NAMALWA (cell line): ENCODE measurements around the gene VAV2.
A peak's percentile ranks its signal among the peaks of the same experiment; 100 is the strongest.

Experiments
- DNase-seq: peaks from one replicate; pipeline ENCODE4 v3.0.0-alpha.2; 2015; ENCODE audit warnings: low spot score

VAV2 gene, protein sequence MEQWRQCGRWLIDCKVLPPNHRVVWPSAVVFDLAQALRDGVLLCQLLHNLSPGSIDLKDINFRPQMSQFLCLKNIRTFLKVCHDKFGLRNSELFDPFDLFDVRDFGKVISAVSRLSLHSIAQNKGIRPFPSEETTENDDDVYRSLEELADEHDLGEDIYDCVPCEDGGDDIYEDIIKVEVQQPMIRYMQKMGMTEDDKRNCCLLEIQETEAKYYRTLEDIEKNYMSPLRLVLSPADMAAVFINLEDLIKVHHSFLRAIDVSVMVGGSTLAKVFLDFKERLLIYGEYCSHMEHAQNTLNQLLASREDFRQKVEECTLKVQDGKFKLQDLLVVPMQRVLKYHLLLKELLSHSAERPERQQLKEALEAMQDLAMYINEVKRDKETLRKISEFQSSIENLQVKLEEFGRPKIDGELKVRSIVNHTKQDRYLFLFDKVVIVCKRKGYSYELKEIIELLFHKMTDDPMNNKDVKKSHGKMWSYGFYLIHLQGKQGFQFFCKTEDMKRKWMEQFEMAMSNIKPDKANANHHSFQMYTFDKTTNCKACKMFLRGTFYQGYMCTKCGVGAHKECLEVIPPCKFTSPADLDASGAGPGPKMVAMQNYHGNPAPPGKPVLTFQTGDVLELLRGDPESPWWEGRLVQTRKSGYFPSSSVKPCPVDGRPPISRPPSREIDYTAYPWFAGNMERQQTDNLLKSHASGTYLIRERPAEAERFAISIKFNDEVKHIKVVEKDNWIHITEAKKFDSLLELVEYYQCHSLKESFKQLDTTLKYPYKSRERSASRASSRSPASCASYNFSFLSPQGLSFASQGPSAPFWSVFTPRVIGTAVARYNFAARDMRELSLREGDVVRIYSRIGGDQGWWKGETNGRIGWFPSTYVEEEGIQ

DNA sequence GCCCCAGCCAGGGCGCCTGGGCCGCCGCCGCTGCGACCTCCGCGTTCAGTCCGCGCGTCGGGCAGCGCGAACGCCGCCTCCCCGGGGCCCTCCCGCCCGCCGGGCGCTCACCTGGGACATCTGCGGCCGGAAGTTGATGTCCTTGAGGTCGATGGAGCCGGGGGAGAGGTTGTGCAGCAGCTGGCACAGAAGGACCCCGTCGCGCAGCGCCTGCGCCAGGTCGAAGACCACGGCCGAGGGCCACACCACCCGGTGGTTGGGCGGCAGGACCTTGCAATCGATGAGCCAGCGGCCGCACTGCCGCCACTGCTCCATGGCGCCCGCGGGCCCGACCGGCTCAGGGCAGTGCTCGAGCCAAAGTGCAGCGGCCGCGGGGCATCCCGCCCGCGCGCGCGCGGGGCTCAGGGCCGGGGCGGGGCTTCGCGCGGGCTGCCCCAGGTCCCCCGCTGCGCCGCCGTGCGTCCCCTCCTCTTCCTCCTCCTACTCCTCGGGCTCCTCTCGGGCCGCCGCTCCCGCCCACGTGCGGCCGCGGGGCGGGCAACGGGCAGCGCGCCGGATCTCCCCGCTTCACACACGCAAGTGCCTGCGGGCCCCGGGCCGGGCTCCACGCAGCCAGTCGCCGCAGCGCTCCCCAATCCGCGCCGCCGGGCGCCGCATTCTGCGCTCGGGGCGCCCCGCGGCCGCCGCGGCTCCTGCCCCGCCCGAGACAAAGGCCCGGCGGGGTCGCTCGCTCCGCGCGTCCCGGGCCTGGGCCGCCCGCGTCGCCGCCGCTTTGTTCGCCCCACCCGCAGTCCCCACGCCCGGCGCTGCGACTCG is at the start of gene VAV2:
Gene VAV2, minus strand, starts transcription at position 361 of the 816 bp plus-strand sequence. Its CDS starts 46 bp downstream, at position 315.
- DNase-seq: peak; percentile 63

DNA sequence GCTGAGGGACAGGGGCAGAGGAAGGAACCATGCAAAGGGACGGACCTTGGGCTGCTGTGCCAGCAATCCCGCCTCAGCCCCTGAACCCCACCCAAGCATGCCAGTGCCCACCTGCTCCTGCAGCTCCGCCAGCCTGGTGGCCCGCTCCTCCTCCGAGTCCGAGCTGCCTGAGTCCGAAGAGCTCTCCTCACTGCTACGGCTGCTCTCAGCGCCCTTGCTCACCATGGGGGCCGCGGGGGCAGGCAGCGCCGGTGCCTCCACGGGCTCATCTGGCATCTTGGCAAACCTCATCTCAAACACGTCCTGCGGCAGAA is 49.5 kb upstream of the VAV2 start:
- DNase-seq: no peak

DNA sequence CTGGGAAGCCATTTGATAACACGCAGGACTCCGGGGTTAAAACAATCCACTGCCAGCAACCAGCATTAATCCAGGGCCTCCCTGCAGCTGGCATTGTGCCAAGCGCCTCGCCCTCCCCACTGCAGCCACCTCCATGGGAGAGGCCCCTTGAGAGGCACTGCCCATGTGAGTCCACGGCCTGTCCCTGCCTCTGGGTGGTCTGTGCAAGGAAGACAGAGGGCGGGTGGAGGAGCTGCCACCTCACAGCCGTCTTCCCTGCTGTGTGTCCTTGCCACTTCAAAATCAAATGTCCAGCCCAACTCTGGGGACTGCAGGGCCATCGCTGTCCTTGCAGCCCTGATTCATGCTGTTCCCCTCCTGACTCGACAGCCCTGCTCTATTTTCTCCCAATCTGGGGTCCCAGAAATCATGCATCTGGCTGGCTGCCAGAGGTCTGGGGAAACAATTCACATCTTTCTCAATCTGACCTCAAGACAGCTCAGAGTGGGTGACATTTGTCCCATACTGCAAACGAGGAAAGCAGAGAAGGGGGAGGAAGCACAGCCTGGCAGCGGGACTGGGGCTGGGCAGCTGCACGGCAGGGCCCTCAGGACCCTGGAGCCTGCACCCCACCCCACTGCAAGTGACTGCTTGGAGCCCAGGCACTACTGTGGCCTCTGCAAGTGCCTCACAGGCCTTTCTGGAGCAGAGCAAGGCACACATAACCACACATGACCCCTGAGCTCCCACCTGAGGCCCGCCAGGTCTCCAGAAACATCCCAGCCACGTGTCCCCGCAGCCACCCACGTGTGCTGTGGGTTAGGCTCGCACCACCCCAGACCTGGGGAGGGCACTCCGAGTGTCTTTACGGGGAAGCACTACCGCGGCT is 48.9 kb upstream of the VAV2 start:
- DNase-seq: no peak

DNA sequence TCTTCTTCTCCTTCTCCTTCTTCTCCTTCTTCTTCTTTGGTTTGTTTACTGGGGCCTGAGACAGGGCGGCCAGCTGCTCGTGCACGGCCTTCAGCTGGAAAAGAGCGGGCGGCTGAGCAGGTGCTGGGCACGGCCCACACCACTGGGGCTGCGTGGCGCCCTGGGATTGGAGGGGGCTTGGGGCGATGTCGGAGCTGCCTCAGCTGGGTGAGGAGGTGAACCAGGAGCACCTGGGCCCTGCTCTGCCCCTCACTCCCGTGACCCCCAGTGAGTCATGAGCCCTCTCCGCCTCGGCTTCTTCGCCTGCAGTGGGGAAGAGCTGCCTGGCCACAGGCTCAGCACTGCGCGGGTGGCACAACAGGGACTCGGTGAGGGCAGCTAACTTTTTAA is 48.0 kb upstream of the VAV2 start:
- no peak for DNase-seq

DNA sequence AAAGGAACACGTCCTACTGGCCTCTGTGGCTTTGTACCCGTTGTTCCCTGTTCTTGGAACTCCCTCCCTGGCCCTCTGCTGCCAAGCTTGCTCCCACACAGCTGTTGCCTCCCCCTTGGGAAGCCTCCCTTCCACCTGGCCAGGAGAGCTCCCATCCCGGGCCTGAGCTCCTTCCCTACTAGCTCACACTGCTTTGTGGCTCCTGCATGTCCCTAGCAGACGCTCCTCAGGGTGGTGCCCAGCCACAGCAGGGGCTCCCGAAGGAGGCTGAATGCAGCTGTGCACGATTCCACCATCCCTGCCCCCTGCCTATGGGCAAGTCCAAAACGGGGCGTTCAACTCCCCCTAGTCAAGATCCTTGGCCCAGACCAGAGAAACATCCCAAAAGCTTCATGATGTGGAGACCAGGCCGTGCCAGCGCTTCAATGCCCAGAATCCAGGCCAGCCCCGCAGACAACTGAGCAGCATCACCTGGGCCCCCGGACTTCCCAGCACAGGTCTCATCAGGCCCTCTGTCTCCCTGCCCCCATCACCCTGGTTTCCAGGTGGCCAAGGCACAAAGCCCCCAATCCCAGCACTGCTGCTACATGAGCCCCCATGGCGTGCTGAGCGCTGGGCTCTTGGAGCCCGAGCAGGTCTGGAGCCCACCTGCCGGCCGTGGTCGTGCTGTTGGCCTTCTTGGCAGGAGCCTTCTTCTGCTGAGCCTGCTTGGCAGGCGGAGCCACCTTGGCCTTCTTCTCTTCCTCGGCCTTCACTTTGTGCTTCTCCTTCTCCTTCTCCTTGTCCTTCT is 47.5 kb upstream of the VAV2 start:
- no peak for DNase-seq

DNA sequence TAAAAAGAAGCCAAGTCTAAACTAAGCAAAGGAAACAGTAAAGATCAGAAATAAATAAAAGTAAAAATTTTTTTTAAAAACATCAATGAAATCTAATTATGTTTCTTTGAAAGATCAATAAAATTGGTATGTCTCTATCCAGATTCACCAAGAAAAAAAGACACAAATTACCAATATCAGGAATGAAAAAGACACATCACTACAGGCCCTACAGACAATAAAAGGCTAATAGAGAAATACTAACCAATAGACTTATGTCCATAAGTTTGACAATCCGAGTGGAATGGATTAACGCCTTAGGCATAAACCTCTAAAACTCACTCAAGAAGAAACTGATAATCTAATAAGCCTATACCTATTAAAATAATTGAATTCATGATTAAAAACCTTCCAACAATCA is 45.5 kb upstream of the VAV2 start:
- DNase-seq: no peak

DNA sequence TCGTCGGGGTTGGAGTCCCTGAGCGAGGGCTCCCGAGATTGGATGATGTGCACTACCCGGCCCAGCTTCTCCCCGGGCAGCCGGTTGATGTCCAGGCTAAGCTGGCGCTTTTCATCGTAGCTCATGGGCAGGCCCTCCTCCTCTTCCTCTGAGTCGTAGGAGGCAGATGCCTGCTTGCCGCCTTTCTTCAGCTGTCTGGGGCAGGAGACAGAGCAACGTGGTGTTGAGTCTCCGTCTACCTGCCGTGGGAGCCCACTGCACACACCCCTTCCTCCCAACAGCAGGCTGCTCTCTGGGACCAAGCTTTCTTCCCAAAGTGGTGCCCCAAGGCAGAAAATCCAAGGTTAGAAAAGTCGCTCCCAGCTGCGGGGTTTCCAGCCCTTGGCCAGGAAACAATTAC is 44.0 kb upstream of the VAV2 start:
- DNase-seq: no peak

DNA sequence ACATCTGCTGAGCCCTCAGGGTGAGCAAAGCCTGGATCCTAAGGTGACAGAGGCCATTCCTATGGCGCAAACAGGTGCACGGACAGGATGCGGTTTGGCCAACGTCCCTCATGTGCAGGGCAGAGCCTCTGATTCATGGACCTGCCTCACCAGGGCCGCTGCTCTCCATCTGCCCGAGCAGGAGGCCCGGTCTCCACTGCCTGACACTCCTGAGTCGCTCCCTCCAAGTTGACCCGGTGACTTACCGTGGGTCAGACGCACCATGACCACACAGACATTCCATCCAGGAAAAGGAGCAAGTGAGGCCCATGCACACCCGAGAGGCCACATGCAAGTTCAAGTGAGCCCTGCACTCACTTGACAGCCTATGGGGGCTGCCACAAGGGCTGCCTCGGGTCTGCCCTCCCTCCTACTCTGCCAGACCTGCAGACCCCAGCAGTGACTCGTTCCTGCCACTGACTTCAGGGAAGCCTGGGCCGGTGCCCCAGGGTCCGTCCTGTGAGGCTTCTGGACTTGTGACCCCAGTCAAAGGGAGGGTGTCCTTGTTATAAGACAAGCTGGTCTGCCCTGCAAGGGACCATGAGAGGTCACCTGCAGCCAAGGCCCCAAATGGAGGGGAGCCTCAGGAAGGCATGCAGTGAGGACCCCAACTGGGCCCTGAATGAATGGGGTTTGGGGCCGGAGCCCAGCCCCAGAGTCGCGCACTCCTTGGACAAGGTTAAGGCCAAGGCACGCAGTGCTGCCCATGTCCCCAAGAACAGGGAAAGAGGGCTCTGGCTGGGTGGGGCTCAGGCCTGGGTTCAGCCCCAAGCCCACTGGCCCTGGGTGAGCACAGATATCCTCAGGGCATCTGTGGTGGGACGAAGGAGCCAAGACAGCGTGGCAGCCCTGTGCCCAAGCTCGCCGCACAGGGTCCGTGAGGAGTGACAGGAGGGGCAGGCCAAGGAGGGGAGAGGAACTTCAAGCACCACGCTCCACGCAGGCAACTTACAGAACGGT is 43.2 kb upstream of the VAV2 start:
- DNase-seq: no peak

DNA sequence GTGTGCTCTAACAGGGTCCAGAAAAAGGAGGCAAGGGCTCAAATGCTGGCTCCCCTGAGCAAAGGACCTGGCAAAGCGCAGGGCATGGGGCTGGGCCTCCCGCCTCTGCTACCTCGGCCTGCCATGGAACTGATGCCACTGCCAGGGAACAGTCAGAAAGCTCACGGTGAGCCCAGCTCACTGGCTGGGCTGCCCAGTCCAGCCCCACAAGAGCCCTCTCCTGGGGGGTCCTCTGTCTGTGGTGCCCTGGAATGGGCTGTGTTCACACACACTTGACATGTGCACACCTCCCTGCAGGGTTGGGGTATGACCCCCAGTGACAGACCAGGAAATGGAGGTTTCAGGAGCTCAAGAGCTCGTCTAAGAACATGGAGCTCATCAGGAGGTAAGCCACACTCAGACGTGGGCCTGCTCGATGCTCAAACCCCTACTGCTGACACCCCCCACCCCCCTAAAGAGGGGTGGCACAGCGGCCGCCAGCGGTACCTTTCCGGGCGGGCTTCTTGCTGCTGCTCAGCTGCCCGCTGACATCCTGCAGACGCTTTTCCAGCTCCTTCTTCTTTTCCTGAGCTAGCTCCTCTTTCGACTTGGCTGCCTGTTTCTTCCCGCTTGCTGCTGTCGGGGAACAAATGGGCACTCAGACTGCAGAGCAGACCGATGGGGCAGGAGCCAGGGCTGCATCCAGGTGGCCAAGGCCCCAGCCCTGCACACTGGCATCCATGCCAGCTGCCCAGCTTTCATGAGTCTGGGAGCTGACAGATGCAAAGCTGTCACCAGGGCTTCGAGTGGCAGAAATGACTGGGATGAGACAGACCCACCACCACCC is 42.3 kb upstream of the VAV2 start:
- no peak for DNase-seq

DNA sequence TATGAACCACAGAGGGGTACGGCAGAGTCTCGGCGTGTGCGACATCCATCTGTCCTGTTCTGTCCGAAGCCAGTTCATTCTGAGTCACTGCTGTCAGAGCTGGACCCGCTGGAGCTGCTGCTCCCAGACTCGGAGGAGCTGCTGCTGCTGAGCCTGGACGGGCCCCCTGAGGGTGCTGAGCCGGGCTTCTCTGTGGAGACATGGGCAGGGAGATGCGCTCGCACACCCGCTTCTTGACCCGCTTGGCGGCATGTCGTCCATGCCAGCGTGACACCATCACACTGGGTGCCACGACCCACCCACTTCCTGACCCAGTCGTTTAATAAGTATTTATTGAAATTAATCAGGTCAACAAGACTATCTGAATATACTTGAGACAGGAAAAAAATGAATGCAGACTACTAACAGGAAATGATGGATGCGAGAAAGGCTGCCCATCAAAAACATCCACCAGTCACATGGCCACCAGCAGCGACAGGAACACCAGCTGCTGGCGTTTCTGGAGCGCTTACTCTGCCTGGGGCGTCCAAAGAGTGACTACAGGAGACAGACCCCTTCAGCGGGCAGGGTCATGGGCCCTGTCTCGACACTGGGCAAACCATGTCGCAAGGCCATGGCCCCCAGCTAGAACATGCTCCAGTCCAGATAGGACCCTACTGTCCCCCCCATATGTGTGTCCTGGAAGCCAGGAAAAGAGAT is 41.5 kb upstream of the VAV2 start:
- no peak for DNase-seq

DNA sequence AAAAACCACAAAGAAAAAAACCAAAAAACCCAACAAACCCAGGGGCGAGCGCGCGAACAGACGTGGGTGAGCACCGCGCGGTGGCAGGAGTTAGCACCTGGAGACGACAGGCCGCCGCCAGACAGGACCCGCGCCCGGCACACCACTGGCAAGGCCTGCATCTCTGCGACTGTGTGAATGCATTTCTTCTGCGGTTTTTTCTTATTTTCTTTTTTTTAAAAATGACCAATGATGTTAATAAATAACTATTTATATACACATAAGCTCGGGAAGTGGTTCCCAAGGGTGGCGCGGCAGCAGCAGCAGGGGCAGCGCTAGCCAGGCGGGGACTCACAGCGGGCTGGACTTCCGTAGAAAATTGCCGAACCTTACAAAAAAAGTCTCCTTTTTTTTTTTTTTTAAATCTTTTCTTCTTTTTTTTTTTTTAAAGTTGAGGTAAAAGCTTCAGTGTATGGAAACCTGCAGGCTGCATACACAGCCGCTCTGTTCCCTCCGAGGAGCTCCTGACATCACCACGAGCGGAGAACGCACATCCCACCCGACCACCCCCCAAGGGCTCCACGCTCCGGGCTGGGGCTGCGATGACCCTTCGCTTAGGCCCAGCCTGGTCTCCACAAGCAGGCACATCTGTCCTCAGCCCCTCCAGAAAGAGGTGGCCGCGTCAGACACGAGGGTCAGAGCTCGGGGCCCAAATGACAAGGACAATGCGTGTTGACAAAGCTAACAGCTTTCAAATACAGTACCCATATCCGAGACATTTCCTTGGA is 40.5 kb upstream of the VAV2 start:
- no peak for DNase-seq

DNA sequence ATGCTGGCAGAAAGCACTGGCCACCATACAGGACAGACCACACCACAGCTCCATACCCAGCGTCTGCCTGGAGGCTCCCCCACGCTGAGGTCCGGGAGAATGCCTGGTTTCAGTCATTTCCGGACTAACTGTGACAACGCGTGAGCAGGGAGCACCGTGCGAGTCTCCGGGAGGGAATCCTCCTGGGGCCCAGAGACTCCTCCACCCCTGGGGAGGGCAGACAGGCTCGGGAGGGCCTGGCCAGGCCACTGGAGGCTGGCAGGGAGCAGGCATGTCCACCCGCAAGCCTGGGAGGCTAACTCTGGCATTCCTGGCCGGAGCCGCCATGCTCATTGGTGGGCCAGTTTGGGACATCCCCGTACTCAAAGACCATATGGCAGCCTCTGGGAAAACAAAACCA is 39.7 kb upstream of the VAV2 start:
- no peak for DNase-seq

DNA sequence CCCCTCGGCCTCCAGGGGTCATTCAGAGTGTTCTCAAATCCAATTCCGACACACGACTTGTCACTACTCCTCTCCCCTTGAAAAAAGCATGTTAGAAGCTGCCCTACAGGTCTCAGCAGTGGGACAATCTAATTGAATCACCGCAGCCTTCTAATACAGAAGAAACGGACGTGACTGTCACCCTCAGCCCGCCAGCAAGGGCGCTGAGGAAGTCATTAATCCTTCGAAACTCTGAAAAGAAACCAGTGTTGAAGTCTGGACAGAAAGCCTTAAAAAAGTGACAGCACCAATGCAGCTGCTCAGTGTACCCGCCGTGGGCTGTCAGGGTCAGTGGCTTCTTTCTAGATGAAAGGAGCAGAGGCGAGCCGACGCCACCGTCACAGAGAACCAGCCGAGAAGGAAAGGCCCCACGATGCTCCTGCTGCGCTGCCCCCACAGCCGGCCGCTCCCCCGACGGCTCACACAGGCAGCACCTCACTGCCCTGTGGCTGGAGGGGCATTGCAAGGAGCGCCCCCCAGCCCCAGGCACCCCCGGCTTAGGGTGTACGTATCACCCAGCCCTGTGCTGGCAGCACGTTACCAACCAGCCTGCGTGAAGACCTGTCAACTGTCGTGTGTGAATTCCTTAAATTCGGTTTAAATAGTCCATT is 38.8 kb upstream of the VAV2 start:
- no peak for DNase-seq

DNA sequence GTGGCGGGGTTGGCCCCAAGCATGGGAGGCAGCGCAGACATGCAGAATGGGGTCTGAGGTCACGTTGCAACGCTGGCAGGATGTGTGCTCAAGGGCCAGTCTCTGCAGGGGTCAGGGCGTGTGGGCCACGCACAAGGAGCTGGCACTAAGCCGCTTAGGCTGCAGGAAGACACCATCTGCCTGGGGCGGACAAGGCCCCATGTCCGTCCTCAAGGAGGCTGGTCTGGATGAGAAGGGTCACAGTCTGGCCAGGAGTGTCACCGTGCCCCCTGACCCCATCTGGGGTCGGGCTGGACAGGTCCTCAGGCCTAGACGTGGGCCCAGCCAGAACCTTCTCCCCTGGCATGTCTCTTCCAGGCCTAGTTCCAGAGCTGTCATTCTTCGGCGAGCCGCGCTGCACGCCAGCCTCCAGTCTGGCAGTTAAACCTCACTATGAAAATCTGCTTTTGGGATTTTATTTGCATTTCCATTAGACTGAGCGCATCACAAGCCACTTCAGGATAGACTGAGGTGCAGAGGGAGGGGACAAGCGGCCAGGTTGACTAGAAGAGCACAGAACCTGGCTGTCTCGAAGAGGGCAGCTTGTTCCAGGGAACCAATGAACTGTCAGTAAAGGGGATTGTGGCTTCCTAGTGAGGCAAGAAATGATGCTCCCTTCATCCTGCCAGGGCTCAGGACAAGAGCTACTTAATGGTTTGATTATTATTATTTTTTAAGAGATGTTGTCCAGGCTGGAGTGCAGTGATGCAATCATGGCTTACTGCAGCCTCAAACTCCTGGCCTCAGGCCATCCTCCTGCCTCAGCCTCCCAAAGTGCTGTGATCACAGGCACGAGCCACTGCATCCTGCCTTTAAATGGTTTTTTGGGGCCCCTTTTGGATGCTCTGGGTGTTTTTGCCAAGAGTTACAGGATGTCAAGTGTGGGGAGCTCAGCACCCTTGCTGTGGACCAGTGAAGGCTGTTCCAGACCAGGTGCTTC is 37.4 kb upstream of the VAV2 start:
- DNase-seq: no peak

DNA sequence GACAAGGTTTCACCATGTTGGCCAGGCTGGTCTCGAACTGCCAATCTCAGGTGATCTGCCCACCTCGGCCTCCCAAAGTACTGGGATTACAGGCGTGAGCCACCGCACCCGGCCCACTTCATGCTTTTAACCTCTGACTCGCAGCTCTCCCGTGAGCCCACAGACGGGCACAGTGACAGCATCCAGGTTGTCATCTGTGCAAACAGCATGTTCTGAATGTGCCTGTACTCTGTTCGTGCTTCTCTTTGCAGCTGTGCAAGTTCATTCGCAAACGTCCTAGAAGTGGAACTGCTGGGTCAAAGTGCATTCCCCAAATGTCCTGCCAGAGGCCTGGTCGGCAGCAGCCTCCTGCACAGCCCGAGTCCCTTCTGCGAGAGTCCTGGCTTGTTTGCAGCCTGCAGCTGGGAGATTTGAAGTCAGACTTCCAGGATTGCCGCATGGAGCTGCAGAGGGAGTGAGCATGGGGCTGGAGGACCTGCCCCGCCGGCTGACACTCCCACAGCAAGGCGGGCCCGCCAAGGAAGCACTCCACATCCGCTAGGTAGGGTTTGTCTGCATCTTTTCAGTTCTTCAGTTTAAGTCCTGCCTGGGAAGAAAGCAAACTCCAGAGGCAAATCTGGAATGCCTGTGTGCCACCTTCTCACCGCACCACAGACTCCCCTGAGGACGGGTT is 36.6 kb upstream of the VAV2 start:
- DNase-seq: no peak
